H1 (cell line): ENCODE data around the gene E2F1. TPM values are rescaled to one million over a fixed set of nuclear protein-coding genes. Genes with fewer than 3 reads are reported as not detected.

ENCODE experiments used
- CTCF ChIA-PET: fragments of 300-600 bp; sonication (Branson Sonifier 250); formaldehyde crosslinking; loops from one replicate; lab custom pipeline; 2021; ENCODE audit not compliant: partially characterized antibody; lab: Charles Lee
- POLR2A ChIA-PET: fragments of 300-600 bp; sonication (Branson Sonifier 250); formaldehyde crosslinking; loops from one replicate; lab custom pipeline; 2021; ENCODE audit warnings: inconsistent platforms; ENCODE audit not compliant: partially characterized antibody; lab: Charles Lee
- DNase-seq, 2 experiments: peaks; one replicate each; pipeline versions ENCODE4 v3.0.0 to v3.0.0-alpha.2; 2010 to 2022; ENCODE audit warnings: low spot score in 2 of 2, low read depth in 1 of 2, mixed read lengths in 1 of 2
- FAIRE-seq: peaks from 2 replicates; lab custom pipeline; 2011; peaks lifted over from hg19 to GRCh38; lab: Jason Lieb, UNC
- H2AFZ ChIP-seq: 2 replicates; pipeline ENCODE4 v1.8.1; 2012; ENCODE audit warnings: low read length, inconsistent platforms
- H2AK5ac ChIP-seq: 2 replicates; pipeline ENCODE4 v1.6.1; 2013; ENCODE audit warnings: low read depth, low read length
- H2BK120ac ChIP-seq: replicated peaks from 2 replicates; pipeline ENCODE3; 2013; ENCODE audit warnings: low read depth, low read length, inconsistent platforms
- H2BK12ac ChIP-seq: 2 replicates; pipeline ENCODE4 v1.6.1; 2013; ENCODE audit warnings: low read depth, low read length
- H2BK15ac ChIP-seq: 2 replicates; pipeline ENCODE4 v1.6.1; 2013; ENCODE audit warnings: low read length
- H2BK20ac ChIP-seq: 2 replicates; pipeline ENCODE4 v1.6.1; 2013; ENCODE audit warnings: low read length
- H2BK5ac ChIP-seq: 2 replicates; pipeline ENCODE4 v1.6.1; 2013; ENCODE audit warnings: low read depth, low read length
- H3K14ac ChIP-seq: 2 replicates; pipeline ENCODE4 v1.6.1; 2013; ENCODE audit warnings: inconsistent platforms; ENCODE audit not compliant: insufficient read length
- H3K18ac ChIP-seq: 2 replicates; pipeline ENCODE4 v1.6.1; 2013; ENCODE audit warnings: low read length; ENCODE audit errors: extremely low read depth
- H3K23ac ChIP-seq: 2 replicates; pipeline ENCODE4 v1.6.1; 2013; ENCODE audit warnings: inconsistent platforms; ENCODE audit not compliant: insufficient read length
- H3K23me2 ChIP-seq: 2 replicates; pipeline ENCODE4 v1.6.1; 2013; ENCODE audit warnings: low read depth, low read length
- H3K27ac ChIP-seq: 2 replicates; pipeline ENCODE4 v1.6.1; 2011; ENCODE audit warnings: low read depth, low read length, inconsistent platforms
- H3K27me3 ChIP-seq, 4 experiments: replicated peaks in 1 of 4; 1 replicate in 1 of 4; 2 replicates in 3 of 4; pipeline versions ENCODE4 v1.6.1 to v1.8.1; 2011 to 2013; ENCODE audit warnings: low read length in 3 of 4, mild to moderate bottlenecking in 3 of 4, inconsistent platforms in 2 of 4, mixed read lengths in 2 of 4, moderate library complexity in 1 of 4; ENCODE audit not compliant: control insufficient read depth in 3 of 4, insufficient read depth in 3 of 4; ENCODE audit errors: extremely low read depth in 1 of 4
- H3K36me3 ChIP-seq, 4 experiments: 2 replicates each; pipeline versions ENCODE4 v1.6.1 to v1.8.1; 2011 to 2013; ENCODE audit warnings: mild to moderate bottlenecking in 4 of 4, low read length in 3 of 4, moderate library complexity in 2 of 4, control low read depth in 1 of 4, inconsistent platforms in 1 of 4; ENCODE audit not compliant: insufficient read depth in 4 of 4, control insufficient read depth in 2 of 4
- H3K4ac ChIP-seq: replicated peaks from 2 replicates; pipeline ENCODE3; 2013; ENCODE audit warnings: low read length, low read depth, mixed read lengths, inconsistent platforms; ENCODE audit not compliant: insufficient read length
- H3K4me1 ChIP-seq, 4 experiments: replicated peaks in 1 of 4; 1 replicate in 1 of 4; 2 replicates in 3 of 4; pipeline versions ENCODE4 v1.6.1 to v1.8.1; 2011 to 2013; ENCODE audit warnings: low read length in 3 of 4, inconsistent platforms in 2 of 4, mixed read lengths in 1 of 4; ENCODE audit not compliant: insufficient read depth in 4 of 4, control insufficient read depth in 3 of 4
- H3K4me2 ChIP-seq, 2 experiments: 2 replicates each; pipeline versions ENCODE4 v1.6.1 to v1.8.1; 2011 to 2013; ENCODE audit warnings: low read depth in 2 of 2, low read length in 2 of 2, control low read depth in 1 of 2, inconsistent platforms in 1 of 2, mild to moderate bottlenecking in 1 of 2; ENCODE audit not compliant: insufficient read depth in 1 of 2
- H3K4me3 ChIP-seq, 4 experiments: fragments of 200-600, 300-600 bp in 1 of 4; sonication (generic), shearing (Covaris generic), sonication (Bioruptor Twin) in 1 of 4; 2 replicates each; pipeline versions ENCODE4 v1.5.1 to v1.8.1; 2011 to 2016; ENCODE audit warnings: low read length in 4 of 4, low read depth in 3 of 4, control low read depth in 2 of 4, inconsistent platforms in 2 of 4, mild to moderate bottlenecking in 2 of 4, mixed read lengths in 1 of 4, moderate library complexity in 1 of 4; ENCODE audit not compliant: insufficient read depth in 2 of 4; ENCODE audit errors: extremely low read depth in 1 of 4
- H3K56ac ChIP-seq: replicated peaks from 2 replicates; pipeline ENCODE3; 2013; ENCODE audit warnings: low read depth, mild to moderate bottlenecking, mixed read lengths, low read length, inconsistent platforms; ENCODE audit not compliant: insufficient read length
- H3K79me1 ChIP-seq: 2 replicates; pipeline ENCODE4 v1.6.1; 2013; ENCODE audit warnings: low read depth, low read length, control low read depth
- H3K79me2 ChIP-seq, 2 experiments: 2 replicates each; pipeline versions ENCODE4 v1.6.1 to v1.8.1; 2012 to 2013; ENCODE audit warnings: low read length in 2 of 2, mild to moderate bottlenecking in 2 of 2, inconsistent platforms in 1 of 2; ENCODE audit not compliant: insufficient read depth in 2 of 2, control insufficient read depth in 1 of 2
- H3K9ac ChIP-seq, 4 experiments: replicated peaks in 1 of 4; 1 replicate in 1 of 4; 2 replicates in 3 of 4; pipeline versions ENCODE4 v1.6.1 to v1.8.1; 2011 to 2013; ENCODE audit warnings: low read depth in 3 of 4, low read length in 3 of 4, control low read depth in 2 of 4, mild to moderate bottlenecking in 2 of 4, moderate library complexity in 2 of 4, inconsistent platforms in 1 of 4; ENCODE audit errors: extremely low read depth in 1 of 4
- H3K9me3 ChIP-seq, 2 experiments: 2 replicates each; pipeline versions ENCODE4 v1.6.1 to v1.8.1; 2012 to 2013; ENCODE audit warnings: mild to moderate bottlenecking in 2 of 2, moderate library complexity in 2 of 2, control low read depth in 1 of 2, inconsistent platforms in 1 of 2, low read depth in 1 of 2, low read length in 1 of 2, mixed read lengths in 1 of 2; ENCODE audit not compliant: insufficient read depth in 2 of 2
- H4K20me1 ChIP-seq, 2 experiments: replicated peaks in 1 of 2; 2 replicates each; pipeline versions ENCODE3 to v1.8.1; 2011 to 2013; ENCODE audit warnings: inconsistent platforms in 2 of 2, low read length in 2 of 2, mild to moderate bottlenecking in 1 of 2; ENCODE audit not compliant: insufficient read depth in 2 of 2, control insufficient read depth in 1 of 2
- H4K5ac ChIP-seq: 2 replicates; pipeline ENCODE4 v1.6.1; 2013; ENCODE audit warnings: low read length, low read depth, mixed read lengths, inconsistent platforms; ENCODE audit not compliant: insufficient read length
- H4K8ac ChIP-seq: 2 replicates; pipeline ENCODE4 v1.8.0; 2013; ENCODE audit warnings: mild to moderate bottlenecking, moderate library complexity, low read length, inconsistent platforms; ENCODE audit not compliant: insufficient read depth; ENCODE audit errors: extremely low read depth
- H4K91ac ChIP-seq: replicated peaks from 2 replicates; pipeline ENCODE3; 2013; ENCODE audit warnings: low read length, mixed read lengths, inconsistent platforms; ENCODE audit not compliant: insufficient read length
- BCL11A ChIP-seq, 2 experiments: IDR thresholded peaks; one replicate each; pipeline ENCODE4 v1.6.1; 2011; ENCODE audit warnings: low read depth in 2 of 2, low read length in 2 of 2, mild to moderate bottlenecking in 2 of 2
- CBX5 ChIP-seq: fragments of 300-800, 300-1000 bp; sonication (generic); IDR thresholded peaks from 2 replicates; pipeline ENCODE4 v1.7.1; 2016; ENCODE audit warnings: antibody characterized with exemption, low read length, low read depth
- CREB1 ChIP-seq: IDR thresholded peaks from 2 replicates; pipeline ENCODE4 v1.6.1; 2012; ENCODE audit warnings: inconsistent platforms
- EP300 ChIP-seq, 2 experiments: IDR thresholded peaks; 1 replicate in 1 of 2; 2 replicates in 1 of 2; pipeline ENCODE4 v1.6.1; 2011 to 2012; ENCODE audit warnings: low read depth in 2 of 2, low read length in 2 of 2, mild to moderate bottlenecking in 2 of 2, borderline replicate concordance in 1 of 2, inconsistent platforms in 1 of 2, moderate library complexity in 1 of 2
- EZH2 ChIP-seq: fragments of 200-600 bp; sonication (generic); IDR thresholded peaks from 2 replicates; pipeline ENCODE4 v1.7.1; 2012; ENCODE audit warnings: low read depth, mild to moderate bottlenecking, moderate library complexity, low read length, inconsistent platforms; ENCODE audit not compliant: severe bottlenecking
- GTF2F1 ChIP-seq: IDR thresholded peaks from 2 replicates; pipeline ENCODE4 v1.6.1; 2012; ENCODE audit warnings: low read depth, low read length, improper control_type of control experiment, borderline replicate concordance
- HDAC2 ChIP-seq, 2 experiments: fragments of 300-600 bp in 1 of 2; sonication (generic) in 1 of 2; IDR thresholded peaks; 2 replicates each; pipeline ENCODE4 v1.6.1; 2011 to 2012; ENCODE audit warnings: low read depth in 2 of 2, low read length in 2 of 2, mild to moderate bottlenecking in 2 of 2, moderate library complexity in 2 of 2, borderline replicate concordance in 1 of 2, inconsistent platforms in 1 of 2
- HDAC6 ChIP-seq: IDR thresholded peaks from one replicate; pipeline ENCODE4 v1.7.1; 2012; ENCODE audit warnings: low read depth, mild to moderate bottlenecking, inconsistent platforms, low read length, moderate library complexity
- ZNF274 ChIP-seq: IDR thresholded peaks from 2 replicates; pipeline ENCODE4 v1.7.0; 2012; ENCODE audit warnings: low read length, borderline replicate concordance; ENCODE audit errors: extremely low read depth
- WGBS, 2 experiments: shearing (Covaris generic) in 1 of 2; methylation state at CpG; one replicate each; pipeline versions ENCODE4 v1.1.6 to v1.1.7; 2013 to 2015; ENCODE audit warnings: low lambda C conversion rate in 2 of 2, mixed read lengths in 2 of 2, inconsistent platforms in 1 of 2, low coverage in 1 of 2, missing lambda C conversion rate in 1 of 2; ENCODE audit not compliant: insufficient replicate concordance in 2 of 2, insufficient coverage in 1 of 2, insufficient read length in 1 of 2; ENCODE audit errors: extremely low coverage in 1 of 2, missing lambda C conversion rate in 1 of 2; 5-methylcytosine and 5-hydroxymethylcytosine counted together
- polyA plus RNA-seq, 7 experiments: library from polyadenylated mRNA; depleted of rRNA in 3 of 7; stranded (reverse) in 5 of 7; unstranded in 2 of 7; fragments of >200 nt in 5 of 7; fragments of 200-250 nt in 2 of 7; gene quantifications; 1 replicate in 5 of 7; 2 replicates in 1 of 7; 4 replicates in 1 of 7; pipeline versions ENCODE4 v1.2.1 to v1.2.3, GENCODE V29; 2011 to 2013; ENCODE audit warnings: missing spikeins in 2 of 7, mixed read lengths in 2 of 7
- total RNA-seq: library from RNA; stranded (reverse); fragmentation: NEBNext Ultra II Directional; extraction: Animal tissue kit (Norgen Biotek cat#: 25700); gene quantifications from 2 replicates; pipeline ENCODE4 v1.2.1, GENCODE V29; 2021
- TF ChIP-seq, protein P1 (sequence below): IDR thresholded peaks from 2 replicates; pipeline ENCODE4 v1.6.1; 2011; ENCODE audit warnings: low read depth, mild to moderate bottlenecking, low read length; ENCODE audit not compliant: insufficient read depth

The E2F1 gene
- total and polyA plus RNA-seq, 2 of the 8 experiments (the other 6 are each of a cell fraction or from before 2014, with no cell fraction given) = 33.4 to 35.8 TPM

DNA sequence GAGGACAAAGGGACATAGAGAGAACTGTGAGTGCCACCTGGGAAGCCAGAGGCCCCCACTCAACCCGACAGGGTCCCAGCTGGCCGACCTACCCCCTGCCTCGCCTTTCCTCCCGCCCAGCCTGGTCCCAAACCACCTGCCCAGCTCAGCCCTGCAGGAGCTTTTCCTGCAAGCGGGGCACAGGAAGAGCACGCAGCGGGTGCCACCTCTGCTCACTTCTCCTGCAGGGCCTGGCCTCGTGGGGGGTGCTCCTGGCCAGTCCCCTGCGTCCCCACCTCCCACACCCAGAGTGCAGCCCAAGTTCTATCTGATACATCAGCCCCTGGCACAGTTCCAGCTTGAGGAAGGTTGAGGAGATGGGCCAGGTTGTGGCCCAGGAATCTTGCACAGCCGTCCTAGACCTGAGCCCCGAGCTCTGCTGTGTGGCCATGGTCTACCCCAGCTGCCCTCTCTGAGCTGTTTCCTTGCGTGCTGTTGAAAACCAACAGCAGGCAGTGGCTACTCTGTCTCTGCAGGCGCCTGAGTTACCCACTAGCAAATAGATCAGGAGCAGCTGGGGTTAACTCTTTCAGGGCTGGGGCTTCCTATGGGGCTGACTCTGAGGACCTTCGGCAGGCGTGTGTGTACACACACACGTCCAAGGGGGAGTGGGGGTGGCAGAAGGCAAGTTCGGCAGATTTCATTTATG lies 13.6 kb downstream of the E2F1 start:
- WGBS, 2 experiments = 80% methylated on average over 17 of the region's 17 CpGs; no CpG with 5 or more reads in 1 of the 2 experiments
- H3K9ac ChIP-seq = 0 out of 7 replicates have a peak overlapping the region, but pooled peaks of 1 of the 4 experiments have one; percentile 56
- peak overlapping the region; percentile 85 to 97; a peak in 3 of 4 replicates for H3K4me2 ChIP-seq
- TF ChIP-seq HDAC2 (IDR thresholded peaks at IDR 0.05; ENCODE audit: borderline replicate concordance in 1 of 2, low read depth in 2 of 2, low read length in 2 of 2) = no peak
- no peak for TF ChIP-seq CBX5
- TF ChIP-seq BCL11A (IDR thresholded peaks at IDR 0.05; ENCODE audit: low read depth in 2 of 2, low read length in 2 of 2) = no peak
- TF ChIP-seq GTF2F1 = no peak
- TF ChIP-seq HDAC6 = no peak
- no peak for TF ChIP-seq EZH2
- no peak for TF ChIP-seq ZNF274
- no peak for TF ChIP-seq CREB1
- TF ChIP-seq EP300 (IDR thresholded peaks at IDR 0.05; ENCODE audit: borderline replicate concordance in 1 of 2, low read depth in 2 of 2, low read length in 2 of 2) = no peak
- TF ChIP-seq, protein P1, sequence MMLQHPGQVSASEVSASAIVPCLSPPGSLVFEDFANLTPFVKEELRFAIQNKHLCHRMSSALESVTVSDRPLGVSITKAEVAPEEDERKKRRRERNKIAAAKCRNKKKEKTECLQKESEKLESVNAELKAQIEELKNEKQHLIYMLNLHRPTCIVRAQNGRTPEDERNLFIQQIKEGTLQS = no peak

More for the DNA sequence above, 13.6 kb downstream of the E2F1 start:
- Histone ChIP-seq H2AK5ac (no peak overlapping the region), H2BK12ac (peak overlapping the region; percentile 55; the same call in 1 of the 2 replicates), H3K23ac (no peak overlapping the region), H4K8ac (no peak overlapping the region; the same call in 1 of the 2 replicates), H2BK120ac (no peak overlapping the region), H4K20me1 (peaks cover 0 to 30% of the 10 kb centered on the region in 2 experiments), H3K4ac (no peak overlapping the region), H3K27me3 (peaks cover 0 to 3% (median 1%) of the 10 kb centered on the region in 4 experiments; a peak in 3 of 7 replicates), H4K5ac (no peak overlapping the region), H4K91ac (no peak overlapping the region), H3K79me2 (no peaks in the 10 kb centered on the region), H3K4me3 (peak overlapping the region in 1 of 4 experiments; percentile 77; a peak in 2 of 8 replicates), H3K36me3 (peaks cover 6 to 21% (median 16%) of the 10 kb centered on the region in 4 experiments; a peak in 6 of 8 replicates), H2BK15ac (no peak overlapping the region), H2AFZ (no peak overlapping the region), H3K23me2 (peaks cover 15% of the 10 kb centered on the region), H2BK20ac (no peak overlapping the region), H3K9me3 (peaks cover 0 to 2% of the 10 kb centered on the region in 2 experiments; a peak in 1 of 4 replicates), H3K56ac (no peak overlapping the region), H3K4me1 (peaks cover 0 to 24% (median 12%) of the 10 kb centered on the region in 4 experiments; a peak in 5 of 7 replicates), H3K27ac (no peak overlapping the region), H2BK5ac (peak overlapping the region; percentile 18; the same call in 1 of the 2 replicates), H3K14ac (no peak overlapping the region), H3K18ac (no peak overlapping the region), H3K79me1 (no peaks in the 10 kb centered on the region; the same call in 1 of the 2 replicates)
- CTCF ChIA-PET = interaction anchor here (1.0 to 1.8 kb wide), 4 partner anchors 11 to 410 kb away, joined by 3 to 6 read pairs (median 4); partner anchors contain the start of gene E2F1
- FAIRE-seq (no peak), DNase-seq (no peak)
- POLR2A ChIA-PET = interaction anchor here (0.6 to 17.9 kb wide), 7 partner anchors 5 to 1142 kb away, joined by 3 to 245 read pairs (median 3); partner anchors contain the start of genes ACTL10, C20orf144, NECAB3 and PXMP4
